Fibroblast of lung (primary cell): ENCODE data around the gene LRRC36. TPM values are rescaled to one million over a fixed set of nuclear protein-coding genes. Genes with fewer than 3 reads are reported as not detected.

Source experiments
- DNase-seq, 2 donors: peaks; one replicate each; pipeline versions ENCODE4 v3.0.0 to v3.0.0-alpha.2; 2010; ENCODE audit warnings: low read depth in 2 of 2
- H2AFZ ChIP-seq: 2 replicates; pipeline ENCODE4 v1.5.1; 2012; ENCODE audit warnings: low read length, control low read depth, inconsistent platforms
- H3K27ac ChIP-seq: 2 replicates; pipeline ENCODE4 v1.5.1; 2011; ENCODE audit warnings: low read length, control low read depth; ENCODE audit not compliant: insufficient read depth
- H3K27me3 ChIP-seq: 2 replicates; pipeline ENCODE4 v1.5.1; 2011; ENCODE audit warnings: mild to moderate bottlenecking, low read length; ENCODE audit not compliant: control insufficient read depth, insufficient read depth
- H3K36me3 ChIP-seq: 2 replicates; pipeline ENCODE4 v1.5.1; 2011; ENCODE audit warnings: low read length; ENCODE audit not compliant: control insufficient read depth, insufficient read depth
- H3K4me1 ChIP-seq: 2 replicates; pipeline ENCODE4 v1.5.1; 2011; ENCODE audit warnings: low read length; ENCODE audit not compliant: control insufficient read depth, insufficient read depth; ENCODE audit errors: extremely low read depth
- H3K4me2 ChIP-seq: 2 replicates; pipeline ENCODE4 v1.5.1; 2011; ENCODE audit warnings: low read length, control low read depth; ENCODE audit not compliant: insufficient read depth; ENCODE audit errors: extremely low read depth
- H3K4me3 ChIP-seq, 4 experiments: fragments of 200-600 bp in 1 of 4; sonication (generic) in 1 of 4; replicated peaks in 1 of 4; 2 replicates each; pipeline ENCODE4 v1.5.1; 2011 to 2016; ENCODE audit warnings: low read length in 4 of 4, low read depth in 3 of 4, mild to moderate bottlenecking in 3 of 4, control low read depth in 2 of 4, inconsistent platforms in 1 of 4, mixed read lengths in 1 of 4; ENCODE audit not compliant: insufficient read depth in 1 of 4; ENCODE audit errors: control extremely low read depth in 1 of 4
- H3K79me2 ChIP-seq: 2 replicates; pipeline ENCODE4 v1.5.1; 2012; ENCODE audit warnings: mild to moderate bottlenecking, low read length, inconsistent platforms; ENCODE audit not compliant: control insufficient read depth, insufficient read depth
- H3K9ac ChIP-seq: 2 replicates; pipeline ENCODE4 v1.5.1; 2011; ENCODE audit warnings: mild to moderate bottlenecking, low read length, control low read depth; ENCODE audit not compliant: insufficient read depth
- H3K9me3 ChIP-seq: 2 replicates; pipeline ENCODE4 v1.5.1; 2012; ENCODE audit warnings: low read depth, low read length; ENCODE audit not compliant: control insufficient read depth, insufficient read depth
- H4K20me1 ChIP-seq: 2 replicates; pipeline ENCODE4 v1.5.1; 2011; ENCODE audit warnings: low read length; ENCODE audit not compliant: control insufficient read depth, insufficient read depth; ENCODE audit errors: extremely low read depth
- CTCF ChIP-seq, 2 donors: IDR thresholded peaks in 1 of 2; conservative IDR thresholded peaks in 1 of 2; 1 replicate in 1 of 2; 2 replicates in 1 of 2; pipeline ENCODE4 v1.5.1; 2011 to 2012; ENCODE audit warnings: low read length in 2 of 2, control low read depth in 1 of 2, inconsistent platforms in 1 of 2, low read depth in 1 of 2, mild to moderate bottlenecking in 1 of 2
- EZH2 ChIP-seq: IDR thresholded peaks from 2 replicates; pipeline ENCODE4 v1.5.1; 2012; ENCODE audit warnings: low read length, control low read depth, mild to moderate bottlenecking; ENCODE audit errors: missing control alignments
- polyA minus RNA-seq: library from RNA; depleted of rRNA, polyadenylated mRNA; stranded (reverse); fragments of >200 nt; gene quantifications from 2 replicates; pipeline ENCODE4 v1.2.3, GENCODE V29; 2011; ENCODE audit warnings: low replicate concordance
- polyA plus RNA-seq, 2 donors: library from polyadenylated mRNA; depleted of rRNA in 1 of 2; stranded (reverse) in 1 of 2; unstranded in 1 of 2; fragments of >200 nt; gene quantifications; 2 replicates each; pipeline ENCODE4 v1.2.1, GENCODE V29; 2011 to 2012; ENCODE audit warnings: missing spikeins in 1 of 2
- total RNA-seq: library from RNA; depleted of rRNA; stranded (reverse); fragments of >200 nt; gene quantifications from 2 replicates; pipeline ENCODE4 v1.2.1, GENCODE V29; 2014

LRRC36 gene
- total RNA-seq (0.51 and 0.66 TPM in 2 replicates), polyA plus RNA-seq (0.06 and 0.38 TPM in 2 replicates), polyA minus RNA-seq (1.2 TPM in 1 of 2 replicates, not detected in the other)
- 0.06 and 0.10 TPM in 2 replicates for polyA plus RNA-seq (2012)

GRCh38 chr16:67326472-67327309 is at the start of gene LRRC36, which contains the start of gene KCTD19:
LRRC36 (plus strand) TSS chr16:67326815; CDS start chr16:67326863, 48 bp downstream.
KCTD19 (minus strand) TSS chr16:67326741; CDS start chr16:67326707, 34 bp downstream.
- Histone ChIP-seq H4K20me1 (no peaks in the 10 kb centered on the region), H3K4me1 (peaks cover 2% of the 10 kb centered on the region), H3K27ac (no peak within 1 kb of the TSS), H2AFZ (peak within 1 kb of the TSS; percentile 43), H3K36me3 (no peaks in the 10 kb centered on the region), H3K27me3 (peaks cover 8% of the 10 kb centered on the region), H3K9ac (peak within 1 kb of the TSS; percentile 4), H3K4me3 (peak within 1 kb of the TSS; percentile 48 to 64 (median 56)), H3K4me2 (peak within 1 kb of the TSS; percentile 83), H3K79me2 (no peaks in the 10 kb centered on the region), H3K9me3 (no peaks in the 10 kb centered on the region)
- DNase-seq = peak in 1 of 2 donors; percentile 24
- TF ChIP-seq CTCF (conservative IDR thresholded peaks at IDR 0.05 in 1 of 2, IDR thresholded peaks at IDR 0.05 in 1 of 2; ENCODE audit: low read depth in 1 of 2, low read length in 2 of 2) = peak; percentile 19 to 49
- TF ChIP-seq EZH2 = no peak

- peaks cover 6% of the 10 kb centered on the region for H3K36me3 ChIP-seq
- peaks cover 16% of the 10 kb centered on the region for H3K4me1 ChIP-seq
- H3K9me3 ChIP-seq = no peaks in the 10 kb centered on the region
- H3K27me3 ChIP-seq = no peaks in the 10 kb centered on the region
- H3K4me3 ChIP-seq = peak overlapping the region in 2 of 4 experiments; percentile 38 to 67
- H2AFZ ChIP-seq = no peak overlapping the region
- H3K79me2 ChIP-seq = peaks cover 5% of the 10 kb centered on the region
- no peaks in the 10 kb centered on the region for H4K20me1 ChIP-seq
- H3K9ac ChIP-seq = peak overlapping the region; percentile 70
- peak; percentile 99 to 100 for DNase-seq
- TF ChIP-seq EZH2 (no peak), CTCF (conservative IDR thresholded peaks at IDR 0.05 in 1 of 2, IDR thresholded peaks at IDR 0.05 in 1 of 2; ENCODE audit: low read depth in 1 of 2, low read length in 2 of 2) (no peak)
- H3K4me2 ChIP-seq = peak overlapping the region; percentile 99
- H3K27ac ChIP-seq = peak overlapping the region; percentile 94
These were observed 49.2 kb upstream of the LRRC36 start for GRCh38 chr16:67277294-67277998.
